Astrocyte of the spinal cord (primary cell): ENCODE measurements around the gene MROH2A.
"Not testable (repeated sequence)": the region's sequence is repeated elsewhere in the genome, so short reads cannot be mapped to it uniquely, and the experiment has no call there.

Source experiments
- DNase-seq: peaks from one replicate; pipeline ENCODE4 v3.0.0; 2011; ENCODE audit warnings: low read depth, low spot score
- H3K4me3 ChIP-seq: 2 replicates; pipeline ENCODE4 v1.5.1; 2011; ENCODE audit warnings: low read depth, mild to moderate bottlenecking, low read length, moderate library complexity
- CTCF ChIP-seq: IDR thresholded peaks from 2 replicates; pipeline ENCODE4 v1.5.1; 2012; ENCODE audit warnings: low read depth, mild to moderate bottlenecking, low read length, inconsistent platforms
- in situ Hi-C: cut with HindIII; loops from 2 replicates; pipeline ENCODE4 v1.10.0; 2017; ENCODE audit warnings: low sequenced_read_pairs

The MROH2A gene, protein sequence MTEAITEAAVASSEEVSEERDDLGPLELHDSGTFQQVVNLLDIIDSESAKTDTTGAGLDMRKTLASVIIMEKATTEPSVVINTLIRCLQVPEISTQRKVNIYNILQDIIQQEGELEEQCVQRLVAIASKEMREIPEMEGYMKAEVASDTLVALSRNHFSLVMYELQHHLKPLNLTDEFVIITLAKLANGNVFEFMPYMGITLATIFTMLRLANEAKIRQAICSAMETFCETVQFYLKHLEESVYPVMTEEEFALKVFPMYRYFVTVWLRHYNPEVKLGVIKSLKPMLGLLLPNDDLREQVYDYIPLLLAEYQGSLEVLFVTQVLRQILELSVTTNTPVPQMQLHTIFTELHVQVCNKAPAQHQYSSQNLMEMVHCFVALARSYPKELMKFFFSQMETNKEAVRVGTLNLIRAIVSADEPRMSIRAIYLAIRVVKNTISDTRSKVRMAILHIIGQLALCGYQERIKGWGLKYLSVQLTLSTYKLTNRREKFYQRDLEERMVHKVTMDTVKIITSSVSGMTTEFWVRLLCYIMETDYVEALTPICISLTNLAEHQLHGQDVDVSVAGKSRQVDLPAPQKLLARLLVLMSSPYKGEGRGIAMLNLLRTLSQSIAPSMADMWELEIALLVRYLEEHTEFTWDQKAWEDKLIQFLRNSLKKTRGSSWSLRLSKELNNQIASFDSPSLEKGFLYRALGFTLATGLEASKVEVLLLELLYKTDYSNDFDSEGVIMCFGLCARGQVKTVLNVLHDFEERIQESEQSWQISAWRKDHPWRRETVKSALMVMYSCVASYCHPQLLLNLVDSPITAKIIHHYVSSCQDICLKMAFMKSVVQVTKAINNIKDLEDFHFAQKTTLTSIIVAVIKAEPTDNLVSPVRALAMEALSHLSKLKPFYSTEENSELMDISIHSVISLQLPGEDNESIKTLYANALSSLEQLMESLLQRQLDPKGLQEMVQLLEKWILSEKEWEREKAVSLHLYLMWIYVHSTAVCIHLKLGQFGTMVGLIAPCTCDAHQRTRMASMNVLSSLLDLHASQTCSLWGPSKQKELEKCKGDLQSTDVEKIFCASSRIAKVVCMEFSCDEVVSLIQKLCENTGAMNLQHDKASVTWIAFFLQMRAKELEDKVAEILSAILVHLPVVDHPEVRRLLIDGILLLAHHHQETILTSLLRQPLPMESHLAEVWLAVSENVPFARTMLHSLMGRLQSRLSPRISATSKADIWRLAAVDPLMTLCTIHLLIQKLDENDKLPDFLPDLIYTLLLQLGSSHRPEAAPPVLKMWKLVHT (N-terminal part only)

DNA sequence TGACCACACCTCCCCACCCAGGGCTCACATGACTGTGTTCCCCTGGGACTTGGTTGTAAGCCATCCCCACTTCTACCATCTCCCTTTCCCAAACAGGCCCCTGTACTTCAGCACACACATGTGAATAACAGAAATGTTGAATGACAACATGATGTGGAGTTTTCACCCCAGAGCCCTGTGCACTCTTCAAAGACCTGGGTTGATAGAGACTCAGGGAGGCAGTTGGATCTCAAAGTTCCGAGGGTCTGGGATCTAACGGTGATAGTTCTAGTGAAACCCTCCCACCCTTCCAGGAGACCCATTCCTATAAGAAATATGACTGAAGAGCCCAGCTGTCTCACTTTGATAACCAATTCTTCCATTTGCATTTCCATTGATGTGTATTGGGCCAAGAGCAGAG lies at the start of gene MROH2A:
Gene MROH2A (plus strand): TSS at position 301 of the 400 bp plus-strand sequence. CDS start 1,029 bp downstream, outside the sequence.
- no peak for DNase-seq
- TF ChIP-seq CTCF, result no peak
- in situ Hi-C loops, result no loop called here
- no peak within 1 kb of the TSS for H3K4me3 ChIP-seq

GRCh38 chr2:233728723-233729301 lies 49.3 kb upstream of the MROH2A start, which contains the start of gene UGT1A3:
Gene UGT1A3, plus strand, starts transcription at chr2:233729042. Its CDS starts 85 bp downstream, at chr2:233729127.
- no peak within 1 kb of the TSS for H3K4me3 ChIP-seq
- no peak for TF ChIP-seq CTCF
- in situ Hi-C loops, result no loop called here
- DNase-seq, result no peak

DNA sequence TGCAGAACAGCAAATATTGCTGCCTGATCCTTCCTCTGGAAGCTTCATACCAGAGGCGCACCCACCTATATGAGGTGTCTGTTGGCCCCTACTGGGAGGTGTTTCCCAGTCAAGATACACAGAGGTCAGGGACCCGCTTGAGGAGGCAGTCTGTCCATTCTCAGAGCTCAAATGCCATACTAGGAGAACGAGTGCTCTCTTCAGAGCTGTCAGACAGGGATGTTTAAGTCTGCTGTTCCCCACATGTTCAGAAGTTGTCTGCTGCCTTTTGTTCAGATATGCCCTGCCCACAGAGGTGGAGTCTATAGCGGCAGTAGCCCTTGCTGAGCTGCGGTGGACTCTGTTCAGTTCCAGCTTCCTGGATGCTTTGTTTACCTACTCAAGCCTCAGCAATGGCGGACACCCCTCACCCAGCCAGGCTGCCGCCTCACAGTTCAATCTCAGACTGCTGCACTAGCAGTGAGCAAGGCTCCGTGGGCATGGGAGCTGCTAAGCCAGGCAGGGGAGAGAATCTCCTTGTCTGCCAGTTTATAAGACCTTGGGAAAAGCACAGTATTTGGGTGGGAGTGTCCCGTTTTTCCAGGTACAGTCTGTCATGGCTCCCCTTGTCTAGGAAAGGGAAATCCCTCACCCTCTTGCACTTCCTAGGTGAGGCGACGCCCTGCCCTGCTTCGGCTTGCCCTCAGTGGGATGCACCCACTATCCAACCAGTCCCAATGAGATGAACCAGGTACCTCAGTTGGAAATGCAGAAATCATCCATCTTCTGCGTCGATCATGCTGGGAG lies 41.1 kb upstream of the MROH2A start:
- in situ Hi-C loops, H3K4me3 ChIP-seq, DNase-seq: not testable (repeated sequence)

DNA sequence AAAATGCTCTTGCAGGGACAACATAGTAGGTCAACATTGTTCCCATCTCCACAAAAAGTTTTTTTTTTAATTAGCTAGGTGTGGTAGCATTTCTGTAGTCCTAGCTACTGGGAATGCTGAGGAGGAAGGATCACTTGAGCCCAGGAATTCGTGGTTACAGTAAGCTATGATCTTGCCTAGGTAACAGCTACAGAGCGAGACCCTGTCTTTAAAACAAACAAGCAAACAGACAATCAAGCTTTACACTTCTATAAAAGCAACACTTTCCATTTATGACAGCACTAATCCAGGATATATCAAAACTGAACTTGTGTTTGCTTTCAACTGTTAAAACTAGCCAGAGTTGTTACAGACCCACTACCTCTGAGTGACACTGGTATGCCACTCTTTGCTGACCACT lies 37.3 kb upstream of the MROH2A start:
- TF ChIP-seq CTCF, result no peak
- in situ Hi-C loops, result no loop called here
- H3K4me3 ChIP-seq, result no peak overlapping the region
- no peak for DNase-seq

GRCh38 chr2:233743464-233744259 lies 34.5 kb upstream of the MROH2A start:
- no peak for TF ChIP-seq CTCF
- in situ Hi-C loops, result no loop called here

More at GRCh38 chr2:233743464-233744259, 34.5 kb upstream of the MROH2A start:
- DNase-seq, result no peak
- no peak overlapping the region for H3K4me3 ChIP-seq
